GM19238 (cell line): Measurements from ENCODE around the gene NES.
A peak's percentile ranks its signal among the peaks of the same experiment; 100 is the strongest.

Source experiments
- DNase-seq: peaks from one replicate; pipeline ENCODE4 v3.0.0; 2011; ENCODE audit warnings: low spot score; ENCODE audit not compliant: insufficient read length

The NES gene

DNA sequence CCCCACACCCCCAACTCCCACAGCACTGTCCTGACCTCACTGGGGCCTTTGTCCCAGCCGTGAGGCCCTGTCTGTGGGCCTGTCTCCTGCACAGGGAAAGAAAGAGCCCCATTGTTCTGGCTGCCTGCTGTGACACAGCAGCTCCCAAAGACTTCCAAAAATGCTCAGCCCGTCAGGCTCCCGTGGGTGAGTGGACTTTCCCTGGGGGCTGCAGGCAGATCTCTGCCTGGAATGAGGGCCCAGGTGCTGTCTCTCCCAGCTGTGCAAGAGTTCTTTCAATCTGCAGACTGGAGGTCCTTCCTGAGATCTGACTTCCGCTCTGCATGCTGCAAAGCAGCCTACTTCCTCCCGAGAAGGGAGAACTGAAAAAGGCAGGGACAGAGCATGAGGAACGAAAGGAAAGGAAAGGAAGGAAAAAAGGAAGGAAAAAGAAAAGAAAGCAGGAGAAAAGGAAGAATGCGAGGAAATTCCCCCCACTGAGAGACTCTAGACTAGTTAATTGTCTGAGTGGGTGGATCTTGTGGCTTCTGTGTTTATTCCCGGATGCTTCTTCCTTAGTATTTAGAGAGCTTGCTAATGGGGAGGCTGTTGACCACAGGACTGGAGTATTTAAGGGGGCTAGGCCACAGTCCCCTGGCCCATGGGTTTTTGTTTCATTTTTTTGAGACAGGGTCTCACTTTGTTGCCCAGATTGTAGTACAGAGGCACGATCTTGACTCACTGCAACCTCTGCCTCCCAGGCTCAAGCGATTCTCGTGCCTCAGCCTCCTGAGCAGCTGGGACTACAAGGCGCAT lies 15.0 kb downstream of the NES start:
- no peak for DNase-seq

DNA sequence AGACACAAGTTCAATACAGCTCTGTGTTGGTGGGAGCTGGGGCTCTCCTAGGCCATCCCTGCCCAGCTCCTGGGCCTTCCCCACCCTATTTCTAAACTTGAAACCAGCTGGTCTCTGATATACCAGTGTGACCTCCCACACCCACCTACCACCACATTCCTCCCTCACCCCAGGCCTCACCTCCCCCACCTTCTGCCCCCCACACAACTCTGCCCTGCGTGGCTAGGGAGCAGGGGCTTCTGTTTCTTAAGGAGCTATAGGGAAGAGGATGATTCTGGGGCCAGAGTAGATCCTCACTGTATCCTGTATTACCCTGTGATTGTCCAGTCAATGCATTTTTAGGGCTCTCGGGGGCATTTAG lies 16.5 kb downstream of the NES start:
- no peak for DNase-seq

DNA sequence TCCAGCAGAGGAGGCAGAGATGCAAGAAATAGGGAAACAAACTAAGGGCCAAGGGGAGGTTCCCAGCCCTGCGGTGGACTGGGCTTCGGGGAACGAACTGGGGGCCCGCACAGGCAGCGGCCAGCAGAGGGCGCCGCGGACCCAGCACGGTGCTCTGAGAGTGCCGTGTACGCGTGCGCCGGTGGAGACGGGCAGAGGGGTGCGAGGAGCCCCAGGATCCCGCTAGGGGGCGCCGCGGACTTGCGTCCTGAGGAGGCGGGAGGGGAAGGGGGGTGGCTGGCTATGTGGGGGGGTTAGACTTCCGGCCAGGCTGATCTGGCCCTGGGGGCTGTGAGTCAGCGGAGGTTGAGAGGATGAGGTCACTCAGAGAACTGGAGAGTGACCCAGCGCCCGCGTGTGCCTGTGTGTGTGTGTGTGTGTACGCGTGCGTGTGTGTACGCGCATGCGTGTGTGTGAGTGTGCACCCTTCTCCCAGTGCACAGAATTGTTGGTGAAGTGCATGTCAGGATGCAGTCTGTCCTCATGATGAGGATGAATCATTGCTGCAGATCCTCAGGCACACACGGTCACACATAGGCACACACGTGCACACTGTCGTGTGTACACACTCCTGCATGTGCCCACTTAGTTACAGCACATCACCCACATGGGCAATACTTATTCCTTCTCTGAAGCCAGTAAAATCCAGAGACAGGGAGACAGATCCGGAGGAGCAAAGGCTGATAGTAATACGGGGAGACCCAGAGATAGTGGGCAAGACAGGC lies 17.0 kb downstream of the NES start:
- peak; percentile 97 for DNase-seq

DNA sequence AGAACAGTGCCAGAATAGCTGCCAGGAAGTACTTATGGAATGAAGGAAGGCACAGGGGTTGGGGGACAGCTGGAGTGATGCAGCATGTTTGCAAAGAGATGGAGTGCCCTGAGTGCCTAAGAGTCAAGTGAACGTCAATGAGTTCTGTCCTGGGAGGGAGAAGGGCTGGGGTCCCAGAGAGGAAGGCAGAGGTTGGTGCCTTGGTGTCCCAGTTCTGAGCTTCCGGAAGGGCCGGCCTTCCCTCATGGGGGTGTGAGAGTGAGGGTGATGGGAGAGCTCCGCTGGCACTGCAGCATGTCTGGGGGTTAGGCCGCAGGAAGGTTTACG lies 17.6 kb downstream of the NES start:
- no peak for DNase-seq

DNA sequence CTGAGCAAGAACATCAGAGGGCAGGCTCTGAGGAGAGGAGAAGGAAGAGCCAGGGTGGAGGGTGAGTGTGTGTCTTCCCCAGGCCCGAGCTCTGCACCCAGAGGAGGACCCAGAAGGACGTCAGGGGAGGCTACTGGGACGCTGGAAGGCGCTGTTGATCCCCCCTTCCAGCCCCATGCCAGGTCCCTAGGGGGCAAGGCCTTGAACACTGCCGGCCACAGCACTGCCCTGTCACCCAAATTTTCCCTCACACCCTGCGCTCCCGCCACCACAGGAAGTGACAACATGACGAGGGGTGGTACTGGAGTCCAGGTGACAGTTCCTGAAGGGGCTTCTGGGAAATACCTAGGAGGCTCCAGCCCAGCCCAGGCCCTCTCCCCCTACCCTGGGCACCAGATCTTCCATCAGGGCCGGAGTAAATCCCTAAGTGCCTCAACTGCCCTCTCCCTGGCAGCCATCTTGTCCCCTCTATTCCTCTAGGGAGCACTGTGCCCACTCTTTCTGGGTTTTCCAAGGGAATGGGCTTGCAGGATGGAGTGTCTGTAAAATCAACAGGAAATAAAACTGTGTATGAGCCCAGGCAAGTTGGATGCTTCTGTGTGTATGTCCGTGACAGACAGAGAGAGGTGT lies 18.1 kb downstream of the NES start:
- DNase-seq: no peak

DNA sequence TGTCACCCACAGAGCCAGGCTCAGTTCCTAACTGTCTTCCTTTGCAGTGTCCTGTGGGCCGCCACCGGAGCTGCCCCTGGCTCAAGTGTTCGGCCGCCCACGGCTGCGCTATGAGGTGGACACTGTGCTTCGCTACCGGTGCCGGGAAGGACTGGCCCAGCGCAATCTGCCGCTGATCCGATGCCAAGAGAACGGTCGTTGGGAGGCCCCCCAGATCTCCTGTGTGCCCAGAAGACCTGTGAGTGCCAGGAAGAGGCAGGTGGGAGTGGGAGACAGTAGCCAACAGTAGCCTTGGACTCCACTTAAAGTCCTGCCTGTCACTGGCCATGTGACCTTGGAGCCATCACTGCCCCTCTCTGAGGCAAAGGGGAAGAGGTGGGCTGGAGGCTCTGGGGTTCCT lies 18.7 kb downstream of the NES start:
- DNase-seq: no peak

DNA sequence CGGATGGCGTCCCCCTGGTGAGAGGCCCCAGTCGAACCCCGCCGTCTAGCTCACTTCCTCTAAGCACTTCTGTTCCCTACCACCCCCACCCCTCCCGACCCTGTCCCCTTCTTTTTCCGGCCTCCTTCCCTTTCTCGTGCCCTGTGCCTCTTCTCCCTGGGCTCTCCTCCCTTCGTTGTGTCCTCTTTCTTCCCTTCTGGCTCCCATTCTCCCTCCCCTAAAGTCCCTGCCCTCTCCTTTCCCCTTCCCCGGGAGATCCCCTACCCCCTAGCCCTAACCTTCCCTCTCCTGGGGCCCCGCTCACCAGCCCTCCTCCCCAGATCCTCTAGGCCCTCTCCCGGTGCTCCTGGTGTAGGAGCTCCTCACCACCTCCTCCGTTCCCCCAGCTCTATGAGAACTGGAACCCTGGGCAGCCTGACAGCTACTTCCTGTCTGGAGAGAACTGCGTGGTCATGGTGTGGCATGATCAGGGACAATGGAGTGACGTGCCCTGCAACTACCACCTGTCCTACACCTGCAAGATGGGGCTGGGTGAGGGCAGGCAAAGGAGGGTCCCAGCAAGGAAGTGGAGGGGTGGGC lies 19.4 kb downstream of the NES start:
- no peak for DNase-seq

DNA sequence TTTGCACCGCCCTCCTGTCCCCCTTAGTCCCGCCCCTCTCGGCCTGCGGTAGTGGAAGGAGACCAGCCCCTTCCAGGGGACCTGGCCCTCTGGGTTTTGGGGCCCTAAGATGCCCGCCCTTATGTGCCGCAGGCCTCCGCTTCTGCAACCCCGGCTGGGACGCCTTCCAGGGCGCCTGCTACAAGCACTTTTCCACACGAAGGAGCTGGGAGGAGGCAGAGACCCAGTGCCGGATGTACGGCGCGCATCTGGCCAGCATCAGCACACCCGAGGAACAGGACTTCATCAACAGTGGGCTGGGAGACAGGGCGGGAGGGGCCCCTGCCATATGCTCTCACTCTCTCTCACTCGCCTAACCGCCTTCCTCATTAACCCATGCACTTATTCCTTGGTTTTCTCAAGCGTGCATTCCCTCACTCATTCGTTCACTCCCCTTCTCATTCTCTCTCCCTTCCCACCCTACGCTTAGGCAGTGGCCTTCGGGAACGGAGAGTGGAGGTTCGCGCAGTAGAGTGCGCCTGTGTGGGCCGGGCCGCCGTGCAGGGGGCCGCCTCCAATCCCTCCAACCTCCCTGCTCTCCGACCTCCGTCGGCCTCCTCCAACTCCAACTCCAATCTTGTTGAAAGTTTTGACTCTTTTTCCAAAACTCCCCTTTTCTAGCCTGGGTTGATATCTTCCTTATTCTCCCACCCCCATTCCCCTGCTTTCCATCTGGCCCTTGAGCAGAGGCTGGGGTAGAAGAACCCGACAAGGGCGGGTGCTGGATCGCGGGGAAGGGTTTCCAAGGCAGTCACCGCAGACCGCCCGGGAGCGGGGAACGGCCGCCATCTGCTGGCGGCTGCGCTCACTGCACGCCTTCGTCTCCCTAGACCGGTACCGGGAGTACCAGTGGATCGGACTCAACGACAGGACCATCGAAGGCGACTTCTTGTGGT lies 20.1 kb downstream of the NES start:
- DNase-seq: peak; percentile 77

DNA sequence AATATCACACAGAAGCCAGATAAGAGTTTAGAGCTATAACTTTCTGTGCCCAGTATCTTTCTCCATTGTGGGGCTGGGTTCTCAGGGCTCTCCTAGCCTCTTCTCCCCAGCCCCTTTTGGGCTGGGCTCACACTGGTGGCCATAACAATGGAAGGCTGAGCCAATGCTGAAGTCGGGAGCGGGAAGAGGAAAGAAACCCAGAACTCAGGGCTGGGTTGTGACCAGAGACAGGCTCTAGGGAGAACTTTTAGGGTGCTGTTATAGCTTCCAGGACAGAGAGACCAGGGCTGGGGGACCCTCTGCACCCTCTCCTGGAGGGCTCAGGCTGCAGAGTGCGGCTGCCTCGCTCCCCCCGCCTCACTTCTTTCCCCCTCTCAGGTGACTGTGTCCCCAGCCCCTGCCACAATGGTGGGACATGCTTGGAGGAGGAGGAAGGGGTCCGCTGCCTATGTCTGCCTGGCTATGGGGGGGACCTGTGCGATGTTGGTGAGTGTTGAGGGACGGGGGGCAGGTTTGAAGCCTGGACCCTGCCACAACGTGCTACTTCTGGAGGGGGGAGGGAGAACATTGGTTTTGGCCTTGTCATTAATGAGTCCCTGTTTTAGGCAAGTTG lies 21.2 kb downstream of the NES start:
- no peak for DNase-seq

DNA sequence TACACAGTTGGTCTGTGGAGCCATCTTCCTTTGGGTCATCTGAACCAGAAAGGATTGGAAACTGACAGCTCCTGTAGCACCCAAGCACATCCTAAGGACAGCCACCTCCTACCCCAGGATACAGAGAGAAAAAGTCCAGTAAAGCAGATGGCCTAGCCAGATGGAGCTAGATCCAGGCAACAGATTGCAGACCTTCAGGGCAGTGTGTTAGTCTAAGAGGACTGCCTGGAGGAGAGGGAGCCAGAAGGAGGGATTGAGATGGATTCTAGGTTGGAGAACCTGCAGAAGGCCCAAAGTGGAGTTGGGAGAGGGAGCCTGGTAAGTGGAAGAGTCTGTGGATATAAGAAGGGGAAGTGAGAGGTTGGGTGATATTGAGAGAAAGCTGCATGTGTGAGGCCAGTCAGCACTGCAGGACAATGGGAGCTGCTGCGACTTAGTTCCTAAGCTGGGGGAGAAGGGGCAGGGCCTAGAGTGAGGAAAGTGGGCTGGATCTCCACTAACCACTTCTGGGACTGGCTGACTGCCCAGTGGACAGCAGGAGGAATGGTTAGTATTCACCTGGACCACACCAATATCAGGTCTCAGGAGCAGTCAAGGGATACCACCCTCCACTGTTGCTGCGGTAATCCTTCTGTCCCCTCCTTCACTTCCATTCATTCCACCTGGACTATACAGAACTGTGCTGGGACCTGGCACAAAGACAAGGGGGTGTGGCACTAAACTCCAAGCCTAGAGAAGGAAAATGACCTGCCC lies 21.9 kb downstream of the NES start:
- no peak for DNase-seq

DNA sequence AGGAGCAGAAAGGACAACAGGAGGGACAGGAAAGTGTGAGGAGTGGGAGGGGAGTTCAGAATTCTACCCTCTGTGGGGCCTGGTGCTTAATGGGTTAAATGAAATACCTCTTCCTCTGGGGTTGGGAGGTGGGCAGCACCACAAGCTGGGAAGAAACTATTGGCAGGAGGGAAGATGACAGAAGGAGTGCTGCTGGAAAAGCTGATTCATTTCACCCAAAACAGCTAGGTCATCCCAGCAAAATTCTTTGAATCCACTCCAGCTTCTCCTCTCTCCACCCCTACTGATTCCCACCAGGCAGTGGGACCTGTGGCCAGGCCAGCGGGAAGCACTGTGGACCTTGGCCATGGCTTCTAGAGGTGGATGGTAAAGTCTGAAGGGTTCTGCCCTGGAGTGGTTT lies 22.5 kb downstream of the NES start:
- DNase-seq: no peak

DNA sequence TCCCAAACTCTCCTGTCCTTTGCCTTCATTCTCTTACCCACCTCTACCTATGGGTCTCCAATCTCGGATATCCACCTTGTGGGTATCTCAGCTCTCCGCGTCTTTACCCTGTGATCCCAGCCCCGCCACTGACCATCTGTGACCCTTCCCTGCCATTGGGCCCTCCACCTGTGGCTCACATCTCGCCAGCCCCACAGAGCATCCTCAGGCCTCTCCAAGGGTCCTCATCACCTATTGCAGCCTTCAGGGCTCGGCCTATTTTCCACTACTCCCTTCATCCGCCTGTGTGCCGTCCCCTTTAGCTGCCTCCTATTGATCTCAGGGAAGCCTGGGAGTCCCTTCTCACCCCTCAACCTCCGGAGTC lies 24.2 kb downstream of the NES start:
- no peak for DNase-seq

DNA sequence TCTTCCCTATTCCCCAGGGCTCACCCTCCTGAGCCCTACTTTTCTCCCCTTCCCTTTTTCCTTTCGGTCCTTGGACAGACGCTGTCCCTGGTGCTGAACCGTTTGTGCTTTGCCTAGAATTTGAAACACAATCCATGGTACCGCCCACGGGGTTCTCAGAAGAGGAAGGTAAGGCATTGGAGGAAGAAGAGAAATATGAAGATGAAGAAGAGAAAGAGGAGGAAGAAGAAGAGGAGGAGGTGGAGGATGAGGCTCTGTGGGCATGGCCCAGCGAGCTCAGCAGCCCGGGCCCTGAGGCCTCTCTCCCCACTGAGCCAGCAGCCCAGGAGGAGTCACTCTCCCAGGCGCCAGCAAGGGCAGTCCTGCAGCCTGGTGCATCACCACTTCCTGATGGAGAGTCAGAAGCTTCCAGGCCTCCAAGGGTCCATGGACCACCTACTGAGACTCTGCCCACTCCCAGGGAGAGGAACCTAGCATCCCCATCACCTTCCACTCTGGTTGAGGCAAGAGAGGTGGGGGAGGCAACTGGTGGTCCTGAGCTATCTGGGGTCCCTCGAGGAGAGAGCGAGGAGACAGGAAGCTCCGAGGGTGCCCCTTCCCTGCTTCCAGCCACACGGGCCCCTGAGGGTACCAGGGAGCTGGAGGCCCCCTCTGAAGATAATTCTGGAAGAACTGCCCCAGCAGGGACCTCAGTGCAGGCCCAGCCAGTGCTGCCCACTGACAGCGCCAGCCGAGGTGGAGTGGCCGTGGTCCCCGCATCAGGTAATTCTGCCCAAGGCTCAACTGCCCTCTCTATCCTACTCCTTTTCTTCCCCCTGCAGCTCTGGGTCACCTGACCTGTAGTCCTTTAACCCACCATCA lies 24.8 kb downstream of the NES start:
- DNase-seq: no peak

DNA sequence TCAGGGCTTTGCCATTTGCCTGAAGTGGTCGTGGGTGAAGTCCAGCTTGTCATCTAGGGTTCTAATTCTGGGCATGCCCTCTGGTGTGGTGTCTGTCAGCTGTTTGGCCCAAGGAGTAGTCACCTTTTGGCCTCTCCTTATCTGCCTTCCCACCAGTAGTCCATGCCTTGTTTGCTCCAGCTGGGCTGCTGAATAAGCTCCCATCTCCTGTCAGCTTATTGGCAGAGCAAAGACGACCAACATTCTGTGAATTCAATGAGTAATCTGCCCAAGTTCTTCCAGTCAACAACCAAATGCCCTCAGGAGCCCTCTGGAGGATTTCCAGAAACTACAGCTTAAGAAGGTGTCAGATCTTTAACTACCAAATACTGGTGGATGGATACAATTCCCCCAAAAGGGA lies 28.3 kb downstream of the NES start:
- DNase-seq: no peak

DNA sequence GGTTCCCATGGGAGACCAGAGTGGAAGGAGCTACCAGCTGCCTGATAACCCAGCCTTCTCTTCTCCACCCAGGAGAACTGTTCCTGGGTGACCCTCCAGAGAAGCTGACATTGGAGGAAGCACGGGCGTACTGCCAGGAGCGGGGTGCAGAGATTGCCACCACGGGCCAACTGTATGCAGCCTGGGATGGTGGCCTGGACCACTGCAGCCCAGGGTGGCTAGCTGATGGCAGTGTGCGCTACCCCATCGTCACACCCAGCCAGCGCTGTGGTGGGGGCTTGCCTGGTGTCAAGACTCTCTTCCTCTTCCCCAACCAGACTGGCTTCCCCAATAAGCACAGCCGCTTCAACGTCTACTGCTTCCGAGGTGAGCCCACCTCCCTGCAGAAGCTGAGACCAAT lies 28.7 kb downstream of the NES start:
- DNase-seq: no peak

DNA sequence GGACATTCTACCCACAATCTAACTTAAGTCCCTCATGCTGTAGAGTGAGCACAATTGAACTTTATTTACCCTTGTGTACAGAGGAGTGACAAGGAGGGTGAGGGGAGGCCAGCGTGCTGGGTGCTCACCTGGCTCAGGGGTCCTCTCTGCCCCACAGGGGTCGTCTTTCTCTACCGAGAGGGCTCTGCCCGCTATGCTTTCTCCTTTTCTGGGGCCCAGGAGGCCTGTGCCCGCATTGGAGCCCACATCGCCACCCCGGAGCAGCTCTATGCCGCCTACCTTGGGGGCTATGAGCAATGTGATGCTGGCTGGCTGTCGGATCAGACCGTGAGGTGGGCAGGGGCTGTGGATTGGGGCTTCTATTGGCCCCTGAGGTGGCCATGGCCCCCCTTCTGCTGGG lies 29.9 kb downstream of the NES start:
- no peak for DNase-seq

DNA sequence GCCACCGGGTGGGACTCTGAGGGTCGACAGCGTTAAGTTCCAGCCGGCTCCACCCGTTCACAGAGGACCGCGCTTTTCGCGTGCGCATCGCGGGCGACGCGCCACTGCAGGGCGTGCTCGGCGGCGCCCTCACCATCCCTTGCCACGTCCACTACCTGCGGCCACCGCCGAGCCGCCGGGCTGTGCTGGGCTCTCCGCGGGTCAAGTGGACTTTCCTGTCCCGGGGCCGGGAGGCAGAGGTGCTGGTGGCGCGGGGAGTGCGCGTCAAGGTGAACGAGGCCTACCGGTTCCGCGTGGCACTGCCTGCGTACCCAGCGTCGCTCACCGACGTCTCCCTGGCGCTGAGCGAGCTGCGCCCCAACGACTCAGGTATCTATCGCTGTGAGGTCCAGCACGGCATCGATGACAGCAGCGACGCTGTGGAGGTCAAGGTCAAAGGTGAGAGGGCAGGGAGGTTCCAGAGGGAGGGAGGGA lies 30.4 kb downstream of the NES start:
- DNase-seq: no peak

DNA sequence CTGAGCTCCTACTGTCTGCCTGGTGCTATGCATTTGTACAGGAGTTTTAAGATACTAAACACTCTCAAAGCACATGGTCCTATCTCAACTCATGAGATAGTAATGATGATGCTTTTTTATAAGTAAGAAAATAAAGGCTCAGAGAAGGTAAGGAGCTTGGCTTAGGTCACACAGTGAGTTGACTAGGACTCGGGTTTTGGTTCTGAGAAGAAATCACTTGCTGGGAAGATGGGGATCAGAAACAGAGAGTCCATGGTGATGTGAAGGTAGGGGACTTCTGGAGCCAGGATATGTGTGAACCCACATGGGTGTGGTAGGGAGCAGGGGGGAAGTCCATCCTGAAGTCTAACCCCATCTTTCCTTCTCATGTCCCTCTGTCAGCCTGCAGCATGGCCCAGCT lies 31.5 kb downstream of the NES start:
- DNase-seq: no peak

DNA sequence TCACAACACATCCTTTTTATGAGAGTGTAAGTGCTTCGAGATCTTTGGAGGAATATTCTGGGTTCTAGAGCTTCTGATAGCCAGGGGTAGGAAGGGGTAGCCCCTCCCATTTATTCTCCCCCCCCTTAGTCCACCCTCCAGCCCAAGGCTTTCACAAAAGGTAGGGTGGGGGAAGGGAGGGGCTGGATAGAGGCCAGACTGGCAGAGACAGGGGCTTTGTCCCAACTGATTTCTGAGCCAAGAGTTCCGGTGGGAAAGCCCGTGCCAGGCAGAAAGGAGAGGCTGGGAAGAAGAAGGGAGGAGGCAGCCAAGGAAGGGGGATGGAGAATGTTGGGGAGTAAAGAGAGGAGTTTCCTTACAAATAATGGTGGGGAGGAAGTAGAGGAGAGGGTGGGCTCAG lies 32.2 kb downstream of the NES start:
- no peak for DNase-seq
